HG02798 (cell line): Measurements from ENCODE around the gene NFE2L1.

ENCODE experiments used
- ATAC-seq: cut with Tn5 transposase; IDR thresholded peaks from one replicate; pipeline ENCODE4 v1.9.1; 2021; ENCODE audit warnings: mild to moderate bottlenecking; ENCODE audit not compliant: unreplicated experiment, poor library complexity

Gene NFE2L1

GRCh38 chr17:48102798-48103715 lies 54.9 kb downstream of the NFE2L1 start:
- no peak for ATAC-seq

GRCh38 chr17:48104440-48104839 lies 56.3 kb downstream of the NFE2L1 start:
- ATAC-seq, result no peak

GRCh38 chr17:48106802-48107136 lies 58.6 kb downstream of the NFE2L1 start:
- ATAC-seq, result no peak

- ATAC-seq, result peak; percentile 84
These were observed 59.2 kb downstream of the NFE2L1 start, which contains the start of gene SNX11 for GRCh38 chr17:48107137-48108055. Gene SNX11 (plus strand): TSS chr17:48107766. CDS start chr17:48112044, 4,278 bp downstream.

GRCh38 chr17:48110761-48111160 lies 62.6 kb downstream of the NFE2L1 start:
- ATAC-seq, result no peak
